ENCODE results near the gene UTF1. TPM values are rescaled to one million over a fixed set of nuclear protein-coding genes. Genes with fewer than 3 reads are reported as not detected.

UTF1 gene
- total RNA-seq, 1 donor from 2014 or later: not detected

DNA sequence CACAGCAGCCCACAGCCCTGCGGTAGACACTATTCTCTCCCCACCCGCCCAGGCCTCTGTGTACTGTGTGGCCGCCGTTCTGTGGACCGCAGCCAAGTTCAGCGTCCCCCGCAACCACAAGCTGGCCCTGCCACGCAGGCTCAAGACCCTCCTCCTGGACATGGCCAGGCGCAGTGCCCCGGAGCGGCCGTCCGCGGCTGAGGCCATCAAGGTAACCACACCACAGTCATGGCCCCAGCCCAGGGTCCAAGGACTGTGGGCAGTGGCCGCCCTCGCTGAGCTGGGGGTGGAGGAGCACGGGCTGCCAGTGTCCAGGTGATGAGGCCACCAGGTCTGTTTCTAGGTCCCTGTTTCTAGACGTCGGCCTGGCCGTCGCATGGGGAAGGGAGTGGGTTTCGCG is 34.4 kb upstream of the UTF1 start:
- intact Hi-C loops (cut with micrococcal nuclease): no loop called here
- DNase-seq: no peak
- no peak for ATAC-seq

GRCh38 chr10:133196221-133196915 is 33.6 kb upstream of the UTF1 start:
- ATAC-seq (no peak), DNase-seq (no peak)

DNA sequence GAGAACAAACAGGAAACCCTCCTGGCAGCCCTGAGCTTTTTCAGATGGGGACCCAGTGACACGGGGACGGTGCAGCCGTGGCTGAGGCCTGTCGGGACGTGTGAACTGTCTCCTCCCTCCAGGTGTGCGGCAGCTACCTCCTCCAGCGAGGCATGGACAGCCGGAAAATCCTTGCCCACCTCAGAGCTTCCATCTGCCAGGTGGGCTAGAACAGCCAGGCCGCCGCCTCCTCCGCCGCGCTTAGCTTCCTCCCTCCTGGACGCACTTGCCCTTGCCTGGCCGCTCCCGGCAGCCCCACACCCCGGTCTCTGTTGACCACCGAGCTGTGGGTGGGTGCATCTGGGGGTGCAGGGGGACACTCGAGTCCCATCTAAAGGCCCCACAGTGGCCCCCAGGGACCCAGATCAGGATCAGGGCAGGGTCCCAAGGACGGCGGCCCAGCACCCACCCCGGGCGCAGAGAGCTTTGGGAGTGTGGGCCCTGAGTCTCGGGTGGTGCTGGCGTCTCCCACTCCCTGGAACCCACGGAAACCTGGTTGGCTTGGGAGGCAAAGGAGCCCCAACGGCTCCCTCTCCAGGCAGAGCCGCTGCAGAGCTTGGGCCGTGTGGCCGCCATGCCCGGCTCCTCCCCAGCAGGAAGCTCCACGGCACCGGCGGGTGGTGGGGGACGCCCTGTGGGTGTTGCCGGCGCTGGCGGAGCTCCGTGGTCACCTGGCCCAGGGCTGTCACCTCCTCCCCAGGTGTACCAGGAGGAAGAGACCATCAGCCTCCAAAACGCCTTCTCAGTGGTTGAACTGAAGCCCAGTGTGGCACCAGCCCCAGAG is 32.9 kb upstream of the UTF1 start:
- no peak for ATAC-seq
- DNase-seq: no peak
- intact Hi-C loops (cut with micrococcal nuclease): no loop called here

More at GRCh38 chr10:133196221-133196915, 33.6 kb upstream of the UTF1 start:
- intact Hi-C loops (cut with micrococcal nuclease): no loop called here

DNA sequence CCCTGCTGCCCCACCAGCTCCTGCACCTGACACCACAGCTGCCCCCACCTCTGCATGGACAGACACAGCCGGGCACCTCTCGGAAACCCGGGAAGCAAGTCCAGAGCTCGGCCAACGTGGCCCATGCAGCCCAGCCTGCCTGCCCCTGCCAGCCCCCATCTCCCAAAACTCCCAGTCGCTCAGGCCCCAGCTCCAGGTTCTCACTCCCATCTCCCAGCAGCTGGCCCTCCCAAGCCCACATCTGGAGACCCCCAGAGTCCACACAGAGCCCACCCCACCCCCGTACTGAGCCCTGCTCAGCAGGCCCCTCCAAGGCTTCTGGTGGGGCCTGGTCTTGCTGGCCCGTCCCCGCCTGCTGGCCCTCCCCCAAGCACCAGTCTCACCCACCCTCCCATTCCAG is 32.2 kb upstream of the UTF1 start:
- intact Hi-C loops (cut with micrococcal nuclease): no loop called here
- DNase-seq (no peak), ATAC-seq (no peak)

DNA sequence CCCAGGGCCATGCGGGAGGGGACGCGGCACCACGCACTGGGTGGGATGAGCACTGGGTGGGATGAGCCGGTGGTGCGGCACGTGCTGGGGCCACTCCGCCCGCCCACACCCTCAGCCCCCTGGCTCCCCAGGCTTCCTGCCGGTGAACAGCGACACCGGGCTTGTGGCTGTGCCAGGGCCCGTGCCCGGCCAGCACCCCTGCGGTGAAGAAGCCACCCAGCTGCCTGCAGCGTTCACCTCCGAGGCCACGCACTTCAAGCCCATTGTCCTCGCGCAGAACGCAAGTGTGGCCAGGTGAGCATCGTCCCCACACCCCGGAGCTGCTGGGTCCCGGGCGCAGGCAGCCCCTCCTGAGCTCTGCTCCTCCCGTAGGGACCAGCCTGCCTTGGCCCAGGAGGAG is 31.8 kb upstream of the UTF1 start:
- ATAC-seq: no peak
- intact Hi-C loops (cut with micrococcal nuclease): no loop called here
- DNase-seq: no peak

GRCh38 chr10:133198621-133199487 is 31.2 kb upstream of the UTF1 start:
- intact Hi-C loops (cut with micrococcal nuclease): no loop called here
- no peak for DNase-seq
- ATAC-seq: no peak

DNA sequence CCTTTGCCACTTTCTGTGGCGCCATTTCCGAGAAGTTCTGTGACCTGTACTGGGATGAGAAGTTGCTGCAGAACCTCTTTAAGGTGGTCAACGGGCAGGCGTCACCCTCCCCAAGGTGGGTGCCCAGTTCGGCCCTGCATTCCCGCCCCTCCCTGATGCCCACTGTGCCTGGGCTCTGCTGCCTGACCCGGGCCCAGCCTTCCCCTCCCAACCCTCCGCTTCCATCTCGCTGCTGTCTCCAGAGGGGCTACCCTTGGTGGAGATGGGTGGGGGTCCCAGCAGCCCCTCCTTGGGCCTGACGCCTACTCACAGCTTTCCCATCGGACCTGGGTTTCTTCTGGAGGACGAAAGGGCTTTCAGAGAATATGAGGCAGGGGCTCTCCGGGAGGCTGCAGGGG is 30.5 kb upstream of the UTF1 start:
- ATAC-seq (no peak), DNase-seq (no peak)
- intact Hi-C loops (cut with micrococcal nuclease): no loop called here

- intact Hi-C loops (cut with micrococcal nuclease): no loop called here
- DNase-seq (no peak), ATAC-seq (no peak)
Observed at GRCh38 chr10:133199992-133200611, 29.9 kb upstream of the UTF1 start.

- DNase-seq: no peak
- intact Hi-C loops (cut with micrococcal nuclease): no loop called here
- ATAC-seq: no peak
Observed at GRCh38 chr10:133200621-133201031, 29.4 kb upstream of the UTF1 start.

GRCh38 chr10:133201151-133201947 is 28.7 kb upstream of the UTF1 start:
- intact Hi-C loops (cut with micrococcal nuclease): no loop called here
- no peak for ATAC-seq
- DNase-seq: no peak

DNA sequence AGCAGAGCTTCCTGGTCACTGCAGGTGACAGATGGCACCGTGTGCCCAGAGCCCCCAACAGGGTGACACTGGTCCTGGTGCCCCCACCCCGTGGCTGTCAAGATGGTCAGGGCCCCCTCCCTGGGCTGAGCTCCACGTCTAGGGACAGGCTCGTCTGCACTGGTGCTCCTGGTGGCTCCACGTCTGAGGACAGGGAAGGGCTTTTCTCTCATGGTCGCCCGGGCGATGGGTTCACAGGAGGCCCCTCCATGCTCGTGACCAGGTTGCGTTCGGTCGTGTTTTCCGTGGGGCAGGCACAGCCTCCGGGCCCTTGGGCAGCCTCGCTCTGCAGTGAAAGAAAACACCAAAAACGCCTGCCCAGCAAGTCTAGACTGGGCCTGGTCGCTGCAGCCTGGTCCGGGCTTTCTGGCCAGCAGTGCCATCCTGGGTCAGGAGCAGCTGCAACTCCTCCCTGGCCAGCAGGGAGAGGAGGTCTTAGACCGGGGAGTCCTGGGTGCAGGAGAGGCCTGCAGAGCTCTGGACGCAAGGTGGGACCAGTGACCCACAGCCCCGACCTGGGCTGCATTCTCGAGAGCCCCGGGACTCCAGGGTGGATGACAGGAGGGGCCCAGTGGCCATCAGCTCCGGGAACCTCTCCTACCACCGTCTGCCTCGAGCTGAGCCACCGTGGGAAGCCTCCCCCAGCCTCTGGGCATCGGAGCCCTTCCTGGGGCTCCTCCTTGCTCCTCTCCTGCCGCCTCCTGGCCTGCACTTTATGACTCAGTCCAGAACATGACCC is 27.9 kb upstream of the UTF1 start:
- intact Hi-C loops (cut with micrococcal nuclease): no loop called here
- no peak for ATAC-seq

DNA sequence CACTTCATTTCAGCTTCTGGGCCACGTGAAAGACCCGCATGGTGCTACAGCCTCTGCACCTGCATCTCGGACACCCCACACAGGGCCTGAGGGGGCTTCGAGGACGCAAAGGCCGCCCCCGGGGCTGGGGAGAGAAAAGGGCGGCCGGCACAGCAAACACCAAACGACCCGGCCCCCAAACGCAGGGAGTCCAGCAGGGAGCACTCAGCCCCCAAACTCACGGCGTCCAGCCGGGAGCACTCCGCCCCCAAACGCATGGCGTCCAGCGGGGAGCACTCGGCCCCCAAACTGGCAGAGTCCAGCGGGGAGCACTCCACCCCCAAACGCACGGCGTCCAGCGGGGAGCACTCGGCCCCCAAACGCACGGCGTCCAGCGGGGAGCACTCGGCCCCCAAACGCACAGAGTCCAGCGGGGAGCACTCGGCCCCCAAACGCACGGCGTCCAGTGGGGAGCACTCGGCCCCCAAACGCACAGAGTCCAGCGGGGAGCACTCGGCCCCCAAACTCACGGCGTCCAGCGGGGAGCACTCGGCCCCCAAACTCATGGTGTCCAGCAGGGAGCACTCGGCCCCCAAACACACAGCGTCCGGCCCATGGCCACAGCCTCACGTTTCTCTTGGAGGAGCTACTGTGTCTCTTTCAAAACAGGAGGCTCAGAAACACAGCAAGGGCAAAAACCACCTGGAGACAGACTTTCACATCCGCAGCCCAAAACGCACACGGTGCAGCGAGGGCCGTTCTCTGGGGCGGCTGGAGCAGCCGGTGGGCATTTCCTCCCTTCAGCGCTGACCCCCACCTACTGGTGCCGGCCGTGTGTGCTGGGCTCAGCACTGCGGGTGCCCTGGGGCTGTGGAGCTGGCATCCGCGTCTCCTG is 27.0 kb upstream of the UTF1 start:
- intact Hi-C loops (cut with micrococcal nuclease): no loop called here
- DNase-seq: no peak
- no peak for ATAC-seq

More for the DNA sequence above, 27.9 kb upstream of the UTF1 start:
- no peak for DNase-seq

DNA sequence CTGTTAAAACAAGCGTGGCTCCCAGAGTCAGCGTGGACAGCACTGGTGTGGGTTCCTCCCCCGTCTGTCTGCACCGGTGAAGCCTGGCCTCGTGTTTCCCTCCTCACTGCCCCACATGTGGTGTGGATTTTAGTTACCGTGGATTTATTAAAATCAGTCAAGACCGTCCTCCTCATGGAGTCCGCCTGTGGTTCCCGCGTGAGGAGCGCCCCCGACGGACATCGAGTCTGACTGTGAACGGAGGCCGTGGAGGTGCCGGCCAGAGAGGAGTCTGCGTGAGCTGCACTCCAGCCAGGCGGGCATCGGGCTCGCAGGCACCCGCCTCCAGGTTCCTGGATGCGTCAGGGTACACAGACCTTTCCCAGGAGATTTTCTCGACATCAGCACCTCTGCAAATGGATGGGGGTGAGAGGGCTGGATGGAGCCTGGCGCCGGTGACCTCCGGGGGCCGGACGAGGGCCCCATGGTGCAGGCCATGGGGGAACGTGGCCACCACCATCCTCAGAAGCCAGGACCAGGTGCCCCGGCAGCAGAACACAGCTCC is 26.3 kb upstream of the UTF1 start:
- intact Hi-C loops (cut with micrococcal nuclease): no loop called here
- ATAC-seq: no peak

GRCh38 chr10:133204226-133205015 is 25.6 kb upstream of the UTF1 start:
- no peak for ATAC-seq
- no peak for DNase-seq
- intact Hi-C loops (cut with micrococcal nuclease): no loop called here

More for the DNA sequence above, 26.3 kb upstream of the UTF1 start:
- DNase-seq: no peak

- DNase-seq: no peak
- intact Hi-C loops (cut with micrococcal nuclease): no loop called here
- ATAC-seq: no peak
Observed at GRCh38 chr10:133205146-133205545, 24.9 kb upstream of the UTF1 start.

Data from left ventricle myocardium superior (tissue), 1 donor.